SU-DHL-6 (cell line): ENCODE measurements around the gene CUX1.

Experiments
- CTCF ChIP-seq: fragments of 200-600 bp; sonication (generic); IDR thresholded peaks from one replicate; pipeline ENCODE4 v1.5.1; 2017; ENCODE audit warnings: antibody characterized with exemption, mild to moderate bottlenecking, low read length, moderate library complexity; ENCODE audit not compliant: insufficient read depth, poor library complexity, severe bottlenecking
- EZH2phosphoT487 ChIP-seq: fragments of 200-600 bp; sonication (generic), shearing (Covaris generic); conservative IDR thresholded peaks from 2 replicates; pipeline ENCODE4 v1.6.1; 2018; ENCODE audit warnings: mild to moderate bottlenecking, antibody characterized with exemption, low read length, moderate library complexity, mixed read lengths

- TF ChIP-seq CTCF (no peak), EZH2phosphoT487 (no peak)
Observed at GRCh38 chr7:101906291-101907240, 89.1 kb downstream of the CUX1 start.
